Calu3 (cell line): ENCODE results near the gene MYB. TPM values are rescaled to one million over a fixed set of nuclear protein-coding genes. Genes with fewer than 3 reads are reported as not detected.

Experiments used
- BruUV-seq: library from RNA; stranded (reverse); fragments of 400-500 nt; replicated peaks from 2 replicates; lab custom pipeline; 2021; lab: Mats Ljungman, UMichigan
- CTCF ChIA-PET: fragments of 300-600 bp; sonication (Branson Sonifier 250); formaldehyde crosslinking; loops from one replicate; lab custom pipeline; 2022; ENCODE audit warnings: antibody characterized with exemption; lab: Charles Lee
- DNase-seq: peaks from one replicate; pipeline ENCODE4 v3.0.0; 2022
- H3K27ac Mint-ChIP-seq: one replicate; pipeline ENCODE4 v1.8.0; 2022; ENCODE audit warnings: mixed read lengths; ENCODE audit not compliant: unreplicated experiment
- H3K27me3 Mint-ChIP-seq: one replicate; pipeline ENCODE4 v1.8.0; 2022; ENCODE audit warnings: mixed read lengths; ENCODE audit not compliant: unreplicated experiment
- H3K36me3 Mint-ChIP-seq: one replicate; pipeline ENCODE4 v1.8.0; 2022; ENCODE audit warnings: mild to moderate bottlenecking, moderate library complexity, mixed read lengths; ENCODE audit not compliant: insufficient read depth, unreplicated experiment
- H3K4me1 Mint-ChIP-seq: one replicate; pipeline ENCODE4 v1.8.0; 2022; ENCODE audit warnings: mild to moderate bottlenecking, low read depth, mixed read lengths; ENCODE audit not compliant: unreplicated experiment
- H3K4me3 Mint-ChIP-seq: one replicate; pipeline ENCODE4 v1.8.0; 2022; ENCODE audit warnings: mild to moderate bottlenecking, low read depth, moderate library complexity, mixed read lengths; ENCODE audit not compliant: unreplicated experiment
- H3K9me3 Mint-ChIP-seq: one replicate; pipeline ENCODE4 v1.8.0; 2022; ENCODE audit warnings: low read depth, mixed read lengths; ENCODE audit not compliant: unreplicated experiment
- CTCF ChIP-seq: fragments of 200-600 bp; IDR thresholded peaks from one replicate; pipeline ENCODE4 v1.8.0; 2022; ENCODE audit warnings: antibody characterized with exemption; ENCODE audit not compliant: unreplicated experiment
- intact Hi-C: fragments of 100-400 bp; cut with micrococcal nuclease; formaldehyde crosslinking; loops from one replicate; pipeline ENCODE4 v1.10.0; 2022; ENCODE audit not compliant: unreplicated experiment
- total RNA-seq: library from RNA; stranded (reverse); gene quantifications from 2 replicates; pipeline ENCODE4 v1.2.3, GENCODE V29; 2022

The MYB gene
- total RNA-seq, 1 experiment from 2014 or later = 3.1 TPM

- no peaks in the 10 kb centered on the region for H3K27me3 Mint-ChIP-seq
- H3K27ac Mint-ChIP-seq = no peak overlapping the region
- no peaks in the 10 kb centered on the region for H3K4me1 Mint-ChIP-seq
- TF ChIP-seq CTCF = no peak
- CTCF ChIA-PET = no interaction called here
- H3K9me3 Mint-ChIP-seq = no peaks in the 10 kb centered on the region
- BruUV-seq = no TSS peak
- DNase-seq = no peak
- no peaks in the 10 kb centered on the region for H3K36me3 Mint-ChIP-seq
- intact Hi-C loops = no loop called here
- H3K4me3 Mint-ChIP-seq = no peak overlapping the region
Observed at GRCh38 chr6:135215160-135215559, 34.1 kb downstream of the MYB start.

- no peak overlapping the region for H3K4me3 Mint-ChIP-seq
- BruUV-seq = no TSS peak
- H3K4me1 Mint-ChIP-seq = no peaks in the 10 kb centered on the region
- H3K27me3 Mint-ChIP-seq = no peaks in the 10 kb centered on the region
- no peak for DNase-seq
- H3K9me3 Mint-ChIP-seq = no peaks in the 10 kb centered on the region
- H3K27ac Mint-ChIP-seq = no peak overlapping the region
- TF ChIP-seq CTCF = no peak
- H3K36me3 Mint-ChIP-seq = no peaks in the 10 kb centered on the region
- intact Hi-C loops = no loop called here
- CTCF ChIA-PET = no interaction called here
Observed at GRCh38 chr6:135215563-135215962, 34.5 kb downstream of the MYB start.

GRCh38 chr6:135217663-135218062 lies 36.6 kb downstream of the MYB start:
- H3K4me1 Mint-ChIP-seq = no peaks in the 10 kb centered on the region
- CTCF ChIA-PET = interaction anchor here (0.7 kb wide), 1 partner anchor 17 kb away, joined by 3 read pairs; no protein-coding TSS in a partner anchor

GRCh38 chr6:135219346-135219745 lies 38.2 kb downstream of the MYB start:
- Mint-ChIP-seq H3K36me3 (no peaks in the 10 kb centered on the region), H3K4me3 (no peak overlapping the region), H3K4me1 (no peaks in the 10 kb centered on the region), H3K9me3 (no peaks in the 10 kb centered on the region), H3K27ac (no peak overlapping the region), H3K27me3 (no peaks in the 10 kb centered on the region)
- TF ChIP-seq CTCF = no peak
- intact Hi-C loops = no loop called here
- no TSS peak for BruUV-seq
- no peak for DNase-seq
- CTCF ChIA-PET = no interaction called here

More at GRCh38 chr6:135217663-135218062, 36.6 kb downstream of the MYB start:
- no peaks in the 10 kb centered on the region for H3K27me3 Mint-ChIP-seq
- BruUV-seq = no TSS peak
- H3K4me3 Mint-ChIP-seq = no peak overlapping the region
- H3K36me3 Mint-ChIP-seq = no peaks in the 10 kb centered on the region
- intact Hi-C loops = no loop called here
- no peak for TF ChIP-seq CTCF
- H3K27ac Mint-ChIP-seq = no peak overlapping the region
- H3K9me3 Mint-ChIP-seq = no peaks in the 10 kb centered on the region
- no peak for DNase-seq
